Stimulated activated CD8-positive, alpha-beta memory T cell treated with anti-CD3 and anti-CD28 coated beads, Interleukin-7, amount 100 ng/mL, for 48 hours (primary cell): Measurements from ENCODE around the gene FAM120B.

Source experiments
- DNase-seq, 2 donors: peaks; one replicate each; pipeline ENCODE4 v3.0.0-alpha.2; 2020; ENCODE audit warnings: low read depth in 1 of 2; ENCODE audit errors: extremely low read depth in 1 of 2

Gene FAM120B

DNA sequence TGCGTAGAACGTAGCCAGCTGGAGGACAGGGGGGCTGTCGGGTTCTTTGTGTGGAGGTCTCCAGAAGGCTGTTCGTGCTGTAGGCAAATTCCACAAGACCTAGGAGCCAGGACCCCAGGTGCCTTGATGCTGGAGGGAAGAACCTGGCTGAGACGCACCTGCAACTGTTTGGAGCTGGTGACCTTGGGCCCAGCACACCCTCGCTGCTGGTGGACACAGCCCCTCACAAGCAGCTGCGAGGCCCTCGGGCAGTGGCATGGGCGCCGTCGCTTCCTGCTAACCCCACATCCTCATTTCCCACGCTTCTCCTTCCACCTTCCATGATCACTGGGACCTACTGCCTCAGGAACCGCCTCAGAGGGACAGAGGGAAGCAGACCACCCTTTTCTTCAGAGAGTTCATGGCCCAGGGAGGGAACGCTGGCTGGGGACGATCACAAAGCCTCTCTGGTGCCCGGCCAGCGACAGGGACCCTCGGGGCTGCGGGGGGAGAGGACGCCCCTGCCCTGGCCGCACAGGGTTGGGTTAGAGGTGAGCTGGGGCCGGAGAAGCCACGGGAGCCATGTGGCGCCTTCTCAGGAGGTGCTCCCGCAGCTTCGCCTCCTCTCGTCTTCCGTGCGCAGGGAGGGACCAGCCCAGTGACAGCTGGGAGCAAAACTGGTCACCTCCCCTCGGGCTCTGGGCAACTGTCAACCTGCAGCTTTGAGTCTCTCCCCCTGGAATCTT is 34.1 kb upstream of the FAM120B start:
- DNase-seq: no peak

DNA sequence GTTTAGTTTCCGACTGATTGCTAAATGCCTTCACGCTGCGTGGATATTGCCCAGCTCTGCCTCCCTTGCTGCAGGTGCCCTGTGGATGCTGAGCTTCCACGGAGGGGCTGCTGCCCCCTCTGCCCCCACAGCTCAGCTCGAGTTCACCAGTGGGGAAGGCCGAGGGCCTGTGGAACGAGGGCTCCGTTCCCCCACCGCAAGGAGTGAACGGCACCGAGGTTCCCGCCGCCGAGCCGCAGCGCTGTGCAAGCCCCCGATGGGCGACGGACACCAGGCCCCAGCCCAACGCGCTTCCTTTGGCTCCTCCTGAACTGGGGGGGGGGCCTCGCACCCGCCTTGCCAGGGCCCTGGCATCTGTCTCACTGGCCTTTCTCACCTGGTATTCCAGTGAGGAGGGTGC is 33.4 kb upstream of the FAM120B start:
- no peak for DNase-seq

DNA sequence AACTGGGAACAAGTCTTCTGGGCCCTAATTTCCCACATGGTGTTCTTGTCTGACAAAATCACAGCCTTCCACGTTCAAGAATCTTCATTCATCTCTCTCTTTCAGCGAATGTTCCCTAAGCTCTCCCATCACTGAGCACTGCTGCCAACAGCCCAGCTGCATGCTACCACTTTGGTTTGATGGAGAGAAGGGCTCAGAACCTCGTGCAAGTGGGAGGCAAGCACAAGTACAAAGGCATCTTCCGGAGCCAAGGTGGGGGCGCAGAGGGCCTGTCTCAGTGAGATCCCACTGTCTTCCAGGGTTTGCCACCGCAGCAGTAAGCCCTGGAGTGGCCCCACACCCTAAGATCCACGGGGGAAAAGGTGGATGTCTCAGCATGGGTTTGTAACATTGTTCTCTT is 32.9 kb upstream of the FAM120B start:
- no peak for DNase-seq

DNA sequence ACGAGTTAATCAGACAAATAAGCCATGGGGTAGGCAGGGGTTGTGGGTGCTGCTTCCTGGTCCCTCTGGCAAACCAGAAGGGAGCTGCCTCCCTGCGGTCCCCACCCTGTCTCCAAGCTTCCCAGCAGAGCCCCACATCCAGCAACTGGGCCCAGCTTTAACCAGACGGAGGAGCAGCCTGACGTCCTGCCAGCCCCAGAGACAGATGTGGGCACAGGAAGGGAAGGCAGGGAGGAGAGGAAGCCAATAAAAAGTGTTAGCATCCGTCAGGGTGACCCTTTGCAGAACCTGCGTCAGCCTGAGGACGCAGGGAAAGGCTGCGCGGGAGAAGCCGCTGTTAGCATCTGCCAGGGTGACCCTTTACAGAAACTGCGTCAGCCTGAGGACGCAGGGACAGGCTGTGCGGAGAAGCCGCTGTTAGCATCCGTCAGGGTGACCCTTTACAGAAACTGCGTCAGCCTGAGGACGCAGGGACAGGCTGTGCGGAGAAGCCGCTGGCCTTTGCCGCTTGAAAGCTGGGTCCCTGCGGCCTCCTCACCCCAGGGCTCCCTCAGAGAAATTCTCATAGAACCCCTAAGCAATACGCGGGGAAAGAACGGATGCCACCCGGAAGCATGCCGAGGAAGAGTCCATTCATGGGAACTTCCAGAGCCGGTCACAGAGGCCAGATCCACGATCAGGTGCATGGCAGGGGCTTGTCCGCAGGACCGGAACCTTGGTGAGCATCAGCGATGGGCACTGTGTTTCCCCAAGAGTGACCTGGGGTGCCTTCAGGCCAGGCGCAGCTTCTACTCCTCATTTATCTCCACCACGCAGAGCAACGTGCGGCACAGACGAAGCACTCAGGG is 31.6 kb upstream of the FAM120B start:
- no peak for DNase-seq

DNA sequence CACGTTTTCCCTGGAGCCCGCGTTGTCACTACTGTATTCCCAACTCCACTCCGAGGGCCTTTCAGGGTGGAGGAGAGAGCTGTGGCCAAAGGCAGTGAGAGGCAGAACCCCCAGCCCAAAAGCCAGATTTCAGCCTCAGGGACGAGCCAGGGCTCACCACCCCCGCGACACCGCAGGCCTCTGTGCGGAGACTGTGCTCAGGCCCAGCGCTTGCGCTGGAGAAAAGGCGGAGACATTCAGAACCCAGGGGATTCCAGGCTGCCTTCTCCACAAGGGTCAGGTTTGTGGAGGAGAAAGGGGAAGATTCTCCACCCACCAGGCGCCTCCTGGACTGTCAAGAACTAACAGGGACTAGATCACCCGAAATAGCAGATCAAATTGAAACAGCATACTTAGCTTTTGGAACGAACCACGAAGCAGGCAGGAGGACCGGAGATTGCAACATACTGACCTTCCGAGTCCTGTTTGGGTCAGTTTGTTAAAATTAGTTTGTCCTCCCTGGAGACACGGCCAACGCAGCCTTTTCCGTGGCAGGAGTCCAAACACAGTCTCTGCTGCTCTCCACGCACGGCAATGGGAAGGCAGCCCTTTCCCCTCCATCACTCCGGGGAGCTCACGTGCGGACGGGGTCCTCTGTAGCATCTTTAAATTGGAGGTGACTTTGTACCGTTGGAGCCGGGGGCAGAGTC is 30.0 kb upstream of the FAM120B start:
- no peak for DNase-seq

DNA sequence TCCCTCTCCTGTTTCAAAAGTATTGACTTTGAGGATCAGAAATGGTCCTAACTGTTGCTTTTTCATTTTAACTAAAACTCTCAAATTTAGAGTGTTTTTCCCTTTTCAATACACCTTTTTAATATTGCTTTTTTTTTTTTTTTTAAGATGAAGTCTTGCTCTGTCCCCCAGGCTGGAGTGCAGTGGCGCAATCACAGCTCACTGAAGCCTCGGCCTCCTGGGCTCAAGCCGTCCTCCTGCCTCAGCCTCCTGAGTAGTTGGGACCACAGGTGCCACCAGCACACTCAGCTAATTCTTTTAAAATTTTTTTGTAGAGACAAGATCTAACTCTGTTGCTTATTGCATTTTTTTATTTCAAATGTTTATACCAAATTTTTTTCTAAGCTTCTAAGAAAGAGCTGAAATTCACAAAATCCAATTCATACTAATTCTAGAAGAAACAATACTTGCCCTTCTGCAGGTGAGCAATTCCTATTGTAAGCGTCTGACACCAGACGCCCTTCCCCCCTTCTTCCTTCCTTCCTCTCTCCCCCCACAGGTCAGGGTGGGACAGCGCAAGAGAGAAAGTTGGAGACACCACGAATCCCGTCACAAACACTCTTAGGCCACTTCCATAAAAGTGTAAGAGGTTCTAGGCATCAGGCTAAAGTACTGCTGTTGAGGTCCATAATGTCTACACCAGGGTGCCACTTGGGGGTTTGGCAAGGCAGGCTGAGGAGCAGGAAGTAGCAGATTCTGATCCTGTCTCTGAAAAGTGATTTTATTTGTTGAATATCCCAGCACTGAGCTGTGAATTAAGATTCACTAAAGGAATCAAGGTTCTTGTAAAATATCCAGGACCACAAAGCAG is 28.4 kb upstream of the FAM120B start:
- DNase-seq: no peak

DNA sequence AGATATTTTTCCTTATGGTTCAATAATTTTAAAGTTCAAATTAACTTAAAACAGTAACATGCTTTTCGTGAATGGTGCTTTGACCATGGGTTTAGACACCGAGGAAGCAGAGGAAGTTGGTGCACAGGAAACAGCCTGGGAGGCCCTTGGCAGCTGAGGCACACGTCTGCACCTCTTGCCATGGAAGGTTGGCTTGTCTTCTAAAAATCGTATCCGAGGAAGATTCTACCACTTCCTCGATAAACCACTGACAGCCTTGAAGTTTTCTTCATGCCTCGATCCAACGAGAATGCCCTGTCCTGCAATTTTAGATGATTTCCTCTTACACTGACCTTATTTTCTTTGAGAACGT is 27.8 kb upstream of the FAM120B start:
- DNase-seq: no peak

DNA sequence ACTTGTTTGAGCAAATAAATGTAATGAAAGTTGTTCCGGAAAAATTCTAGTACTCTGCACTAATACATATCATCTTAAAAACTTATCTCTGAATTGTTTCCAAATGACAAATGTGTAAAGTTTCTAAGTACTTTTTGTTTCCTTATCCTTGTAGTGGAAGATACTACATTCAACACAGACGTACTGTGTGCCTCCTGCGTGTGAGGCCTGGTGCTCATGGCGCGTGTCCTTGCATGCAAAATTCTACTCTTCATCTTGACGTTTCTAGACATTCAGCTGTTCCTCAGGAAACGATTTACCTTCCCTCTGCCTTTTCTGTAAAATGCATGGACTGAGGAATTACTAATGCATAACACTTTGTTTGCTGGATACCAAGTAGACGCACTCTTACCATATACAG is 27.1 kb upstream of the FAM120B start:
- no peak for DNase-seq

DNA sequence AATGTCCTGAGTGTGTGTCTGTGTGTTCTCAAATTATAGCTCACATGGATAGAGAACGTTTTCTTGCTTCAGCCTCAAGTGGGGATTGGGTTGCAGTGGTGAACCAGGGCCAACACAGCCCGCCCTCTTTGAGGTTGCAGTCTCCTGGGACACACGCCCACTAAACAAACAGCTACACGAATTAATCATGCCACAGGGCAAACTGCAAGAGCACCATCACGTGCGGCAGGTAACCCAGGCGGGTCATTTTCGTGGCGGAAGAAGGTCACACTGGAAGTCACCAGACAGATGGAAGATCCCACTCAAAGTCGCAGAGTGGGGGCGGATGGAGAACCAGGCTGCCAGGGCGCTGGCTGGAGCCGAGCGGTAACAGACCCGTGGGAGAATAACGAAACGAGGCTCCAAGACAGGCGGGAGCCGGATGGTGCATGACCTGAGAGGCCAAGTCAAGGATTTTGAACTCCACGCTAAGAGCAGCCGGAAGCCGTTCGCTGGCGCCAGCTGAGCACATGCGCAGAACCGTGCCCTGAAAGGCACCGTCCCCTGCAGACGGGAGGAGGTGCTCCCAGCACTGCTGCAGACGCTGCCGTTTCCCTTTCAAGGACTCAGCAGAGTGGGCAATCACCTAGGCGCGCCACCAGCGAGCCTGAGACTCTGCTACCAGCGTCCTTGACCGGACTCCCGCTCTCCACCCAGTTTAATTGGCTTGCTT is 26.4 kb upstream of the FAM120B start:
- no peak for DNase-seq

DNA sequence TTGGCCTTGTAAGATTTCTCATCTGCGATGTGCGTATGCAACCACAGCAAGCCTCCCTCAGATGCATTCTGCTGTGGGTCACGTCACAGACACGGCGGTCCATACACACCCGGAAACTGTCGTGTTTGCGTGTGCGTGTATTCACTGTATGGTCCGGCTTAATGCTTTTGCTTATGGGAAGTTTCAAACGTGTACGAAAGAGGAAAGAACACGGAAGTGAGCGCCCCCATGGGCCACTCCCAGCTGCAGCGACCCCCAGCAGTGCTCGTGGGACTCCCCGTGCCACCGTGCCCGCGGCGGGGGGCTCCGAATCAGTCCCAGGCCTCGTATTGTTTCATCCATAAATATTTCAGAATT is 25.9 kb upstream of the FAM120B start:
- DNase-seq: no peak

DNA sequence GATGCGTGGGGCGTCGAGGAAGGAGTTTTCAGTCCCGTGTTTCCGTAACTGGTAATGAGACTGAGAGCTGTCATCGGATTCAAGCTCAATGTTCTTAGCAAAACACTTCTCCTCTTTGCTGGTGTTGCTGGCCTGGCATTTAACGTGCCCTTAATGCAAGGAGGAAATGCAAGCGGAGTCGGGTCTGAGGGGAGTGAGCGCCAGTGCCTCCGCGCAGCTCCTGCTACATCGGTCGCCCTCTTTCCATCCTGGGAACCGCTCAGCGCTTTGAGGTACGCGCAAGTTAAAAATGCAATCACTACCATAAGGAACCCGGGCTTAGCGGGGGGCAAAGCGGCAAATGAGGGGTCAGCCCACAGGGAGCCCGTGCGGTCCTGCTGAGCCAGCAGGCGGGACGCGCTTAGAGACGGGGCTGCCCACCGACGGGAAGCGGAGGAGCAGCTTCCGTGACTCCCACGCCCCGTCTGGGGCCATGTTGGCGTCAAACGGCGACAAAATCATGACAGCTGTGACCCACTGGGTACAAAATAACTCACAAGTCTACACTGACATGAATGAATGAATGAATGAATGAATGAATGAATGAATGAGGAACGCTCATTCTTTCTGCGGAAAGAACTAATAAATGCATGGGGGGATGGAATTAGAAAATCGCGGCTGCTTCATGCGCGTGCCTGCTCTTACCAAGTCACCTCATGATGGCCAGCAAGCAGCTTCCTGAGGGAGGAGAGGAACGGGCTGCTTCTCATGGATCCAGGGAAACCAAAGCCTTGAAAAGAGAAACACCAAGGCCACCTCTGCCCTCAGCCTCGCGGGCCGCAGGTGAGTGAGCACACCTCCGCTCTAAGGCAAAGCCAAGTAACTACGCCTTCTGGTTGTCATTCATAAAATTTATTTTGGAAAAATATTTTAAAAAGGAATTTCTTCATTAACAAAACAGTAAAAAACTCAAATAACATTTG is 24.9 kb upstream of the FAM120B start:
- no peak for DNase-seq

DNA sequence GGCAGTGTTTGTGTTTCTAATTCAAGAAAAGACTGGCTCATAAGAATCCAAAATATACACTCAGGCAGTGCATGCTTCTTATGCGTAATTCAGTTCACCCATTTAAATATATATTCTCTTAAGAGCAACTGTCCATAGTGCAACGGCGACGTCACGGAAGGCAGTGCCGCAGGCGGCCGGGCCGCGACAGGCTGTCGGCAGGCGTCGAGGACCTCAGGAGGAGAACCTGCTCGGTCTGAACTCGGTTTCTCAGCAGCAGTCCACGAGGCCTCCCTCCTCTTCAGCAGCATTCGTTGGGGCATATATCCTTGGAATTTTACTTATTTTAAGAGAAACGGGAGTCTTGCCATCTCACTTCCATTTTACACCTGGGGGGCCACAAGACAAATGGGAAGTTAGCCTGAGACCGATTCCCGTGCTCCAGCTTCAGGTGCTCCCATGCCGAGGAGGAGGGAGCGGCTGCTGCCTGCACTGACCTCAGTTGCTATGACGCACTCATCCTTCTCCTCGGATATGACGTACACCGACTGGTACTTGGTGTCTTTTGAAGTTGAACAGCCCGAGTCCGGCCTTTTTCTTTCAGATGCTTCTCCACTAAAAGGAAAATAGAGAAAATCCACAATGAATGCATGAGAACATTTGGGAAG is 23.9 kb upstream of the FAM120B start:
- no peak for DNase-seq

DNA sequence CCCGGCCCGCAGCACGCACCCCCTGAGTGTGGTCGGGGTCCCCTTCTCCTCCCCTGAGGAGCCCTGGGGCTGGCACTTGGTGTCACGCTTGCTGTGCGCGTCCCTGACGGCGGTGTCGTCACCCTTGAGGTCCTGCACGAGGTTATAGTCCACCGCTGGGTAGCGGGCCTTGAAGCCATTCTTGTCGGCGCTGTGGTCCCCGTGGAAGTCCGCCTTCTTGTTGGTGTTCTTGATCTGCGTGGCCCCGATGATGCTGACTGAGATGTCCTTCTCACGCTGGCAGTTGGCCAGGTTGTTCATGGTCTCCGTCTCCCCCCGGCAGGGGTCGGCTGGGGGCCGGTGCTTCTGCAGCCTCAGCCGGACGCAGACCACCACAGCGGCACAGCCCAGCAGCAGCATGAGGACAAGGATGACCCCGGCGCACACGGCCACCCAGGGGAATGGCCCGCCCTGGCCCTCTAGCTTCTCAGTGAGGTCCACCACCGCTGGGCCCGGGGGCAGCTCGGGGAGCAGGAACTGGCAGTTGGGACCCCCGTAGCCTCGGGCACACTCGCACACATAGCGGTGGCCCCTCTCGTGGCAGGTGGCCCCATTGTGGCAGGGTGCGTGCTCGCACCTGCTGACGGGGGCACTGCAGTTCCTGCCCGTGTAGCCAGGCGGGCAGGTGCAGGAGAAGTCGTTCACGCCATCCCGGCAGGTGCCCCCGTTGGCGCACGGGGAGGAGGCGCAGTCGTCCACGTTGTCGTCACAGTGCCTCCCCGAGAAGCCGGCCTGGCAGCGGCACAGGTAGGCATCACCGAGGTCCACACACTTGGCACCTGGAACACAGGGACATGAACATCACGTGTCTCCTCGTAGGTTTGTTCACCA is 23.1 kb upstream of the FAM120B start:
- no peak for DNase-seq

DNA sequence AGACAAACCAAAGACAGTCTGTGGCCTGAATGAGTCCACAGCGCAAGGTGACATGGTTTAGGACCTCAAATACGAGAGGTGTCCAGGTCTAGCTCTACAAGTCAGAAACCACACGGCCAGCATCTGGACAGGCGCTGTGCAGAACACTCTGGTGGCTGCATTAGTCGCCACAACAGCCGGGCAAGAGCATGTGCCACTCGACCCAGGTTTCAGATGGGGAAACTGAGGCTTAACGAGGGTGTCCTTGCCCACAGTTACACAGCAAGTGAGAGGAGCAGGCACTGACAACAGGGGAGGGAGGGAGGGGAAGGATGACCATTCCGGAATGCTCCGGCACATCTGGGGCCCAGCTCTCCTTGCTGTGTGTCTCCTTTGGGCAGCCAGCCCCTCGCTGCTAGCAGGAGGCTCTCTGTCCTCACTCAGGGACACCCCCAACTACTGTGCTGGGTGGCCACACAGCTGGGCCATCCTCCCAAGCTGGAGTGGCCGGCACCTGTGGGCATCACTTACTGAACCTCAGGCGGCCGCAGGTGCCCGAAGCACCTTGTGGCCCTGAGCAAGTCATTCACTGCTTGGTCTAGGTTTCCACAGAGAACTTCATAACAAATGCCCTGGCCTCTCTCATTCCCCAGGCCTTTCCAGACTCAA is 22.3 kb upstream of the FAM120B start:
- no peak for DNase-seq

DNA sequence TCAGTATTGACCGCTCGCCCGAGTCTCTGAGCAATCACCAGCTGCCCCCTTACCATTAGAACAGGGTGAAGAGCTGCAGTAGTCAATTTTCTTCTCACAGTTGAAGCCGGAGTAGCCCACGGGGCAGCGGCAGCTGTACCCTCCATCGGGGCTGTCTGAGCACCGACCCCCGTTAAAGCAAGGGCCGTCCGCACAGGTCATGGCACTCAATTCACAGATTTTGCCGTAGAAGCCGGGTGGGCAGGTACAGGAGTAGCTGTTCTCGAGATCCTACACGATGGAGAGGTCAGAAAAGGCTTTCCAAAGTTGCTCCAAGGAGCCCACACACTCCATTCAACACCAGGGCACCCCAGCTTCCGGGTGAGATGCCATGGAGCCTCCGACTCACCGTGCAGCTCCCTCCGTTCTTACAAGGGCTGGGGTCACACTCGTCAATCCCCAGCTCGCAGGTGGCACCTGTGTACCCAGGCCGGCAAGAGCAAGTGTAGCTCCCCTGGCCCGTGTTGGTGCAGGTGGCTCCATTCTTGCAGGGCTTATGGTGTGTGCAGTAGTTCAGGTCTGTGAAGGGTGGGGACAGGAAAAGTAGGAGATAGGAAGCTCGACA is 21.6 kb upstream of the FAM120B start:
- no peak for DNase-seq

DNA sequence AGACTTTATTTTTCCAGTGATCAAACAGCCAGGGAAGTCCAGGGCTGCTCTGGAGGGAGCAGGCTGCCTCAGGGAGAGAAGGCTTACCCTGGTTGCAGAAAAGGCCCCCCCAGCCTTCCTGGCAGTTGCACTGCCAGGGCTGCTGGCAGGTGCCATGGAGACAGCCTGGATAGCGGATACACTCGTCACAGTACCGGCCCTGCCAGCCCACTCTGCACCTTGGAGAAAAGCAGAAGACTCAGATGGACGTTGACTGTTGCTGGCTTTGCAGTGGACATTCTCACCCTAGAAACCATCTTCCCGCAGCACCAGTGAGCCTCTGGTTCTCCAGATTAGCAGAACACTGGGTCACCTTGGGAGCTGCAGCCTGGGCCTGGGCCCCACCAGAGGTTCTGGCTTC is 21.1 kb upstream of the FAM120B start:
- no peak for DNase-seq
